ENCODE results near the gene MEF2A. TPM values are rescaled to one million over a fixed set of nuclear protein-coding genes. Genes with fewer than 3 reads are reported as not detected.

Gene MEF2A
- total RNA-seq, 1 experiment from 2014 or later: 29.6 TPM

GRCh38 chr15:99734575-99734974 lies 168.8 kb downstream of the MEF2A start (continued):
- TF ChIP-seq REST (IDR thresholded peaks at IDR 0.05; ENCODE audit: low read depth) (no peak), CBX3 (IDR thresholded peaks at IDR 0.05; ENCODE audit: low read depth) (no peak), ZBTB33 (IDR thresholded peaks at IDR 0.05; ENCODE audit: extremely low read depth, insufficient replicate concordance, low read length) (no peak)

- ATAC-seq (no peak), DNase-seq (ENCODE audit: low read depth, low spot score) (no peak)
- Histone ChIP-seq H3K9me2 (ENCODE audit: insufficient read depth) (no peaks in the 10 kb centered on the region), H3K27ac (ENCODE audit: low read depth, low read length) (no peak overlapping the region), H3K9me3 (ENCODE audit: control insufficient read depth in 1 of 2, insufficient read depth in 1 of 2, low read depth in 1 of 2, low read length in 2 of 2) (no peaks in the 10 kb centered on the region), H3K4me1 (ENCODE audit: control insufficient read depth in 1 of 2, insufficient read depth in 2 of 2, low read length in 2 of 2) (peaks cover 3 to 13% of the 10 kb centered on the region in 2 experiments; a peak in 3 of 4 replicates), H3K79me2 (ENCODE audit: insufficient read depth, low read length) (no peaks in the 10 kb centered on the region), H3K36me3 (ENCODE audit: control insufficient read depth in 1 of 2, insufficient read depth in 2 of 2, low read length in 2 of 2) (no peaks in the 10 kb centered on the region), H3K4me3 (replicated peaks in 1 of 2; ENCODE audit: low read depth in 1 of 2, low read length in 2 of 2) (no peak overlapping the region), H4K20me1 (ENCODE audit: insufficient read depth) (no peaks in the 10 kb centered on the region), H3K9ac (ENCODE audit: low read length) (no peak overlapping the region), H2AFZ (ENCODE audit: low read depth, low read length, poor library complexity, severe bottlenecking) (no peak overlapping the region), H3K4me2 (ENCODE audit: low read length) (no peak overlapping the region), H3K27me3 (ENCODE audit: insufficient read depth, low read length) (no peaks in the 10 kb centered on the region)
- TF ChIP-seq FOSL1 (IDR thresholded peaks at IDR 0.05; ENCODE audit: low read depth): no peak
- no peak for TF ChIP-seq CEBPB (IDR thresholded peaks at IDR 0.05; ENCODE audit: low read depth)
- TF ChIP-seq MAX (IDR thresholded peaks at IDR 0.05): no peak
- no peak for TF ChIP-seq SP1 (IDR thresholded peaks at IDR 0.05; ENCODE audit: low read depth)
- no peak for TF ChIP-seq ZNF274 (IDR thresholded peaks at IDR 0.05; ENCODE audit: low read depth, low read length)
- TF ChIP-seq YY1 (IDR thresholded peaks at IDR 0.05; ENCODE audit: extremely low read depth, insufficient replicate concordance, low read depth, low read length): no peak
- no peak for TF ChIP-seq ZBTB33 (IDR thresholded peaks at IDR 0.05; ENCODE audit: extremely low read depth, insufficient replicate concordance, low read length)
- TF ChIP-seq SRF (IDR thresholded peaks at IDR 0.05; ENCODE audit: low read depth): no peak
- no peak for TF ChIP-seq ATF3 (IDR thresholded peaks at IDR 0.05)
- TF ChIP-seq EZH2 (IDR thresholded peaks at IDR 0.05): no peak
- CTCF ChIA-PET: no interaction called here
- POLR2A ChIA-PET: no interaction called here
- RAD21 ChIA-PET (ENCODE audit: low non-redundant PET in 1 of 2, low total read pairs in 2 of 2, uncharacterized antibody in 2 of 2, unreplicated experiment in 2 of 2): no interaction called here
- intact Hi-C loops (cut with micrococcal nuclease): no loop called here
- no TSS peak for BruUV-seq (replicated peaks)
Observed at GRCh38 chr15:99735868-99736267, 170.1 kb downstream of the MEF2A start.
